ENCODE results near the gene CENPQ. TPM values are rescaled to one million over a fixed set of nuclear protein-coding genes. Genes with fewer than 3 reads are reported as not detected.
A peak's percentile ranks its signal among the peaks of the same experiment; 100 is the strongest.

The CENPQ gene
- total and polyA plus RNA-seq, 9 donors = 3.2 to 6.5 (median 5.3) TPM

DNA sequence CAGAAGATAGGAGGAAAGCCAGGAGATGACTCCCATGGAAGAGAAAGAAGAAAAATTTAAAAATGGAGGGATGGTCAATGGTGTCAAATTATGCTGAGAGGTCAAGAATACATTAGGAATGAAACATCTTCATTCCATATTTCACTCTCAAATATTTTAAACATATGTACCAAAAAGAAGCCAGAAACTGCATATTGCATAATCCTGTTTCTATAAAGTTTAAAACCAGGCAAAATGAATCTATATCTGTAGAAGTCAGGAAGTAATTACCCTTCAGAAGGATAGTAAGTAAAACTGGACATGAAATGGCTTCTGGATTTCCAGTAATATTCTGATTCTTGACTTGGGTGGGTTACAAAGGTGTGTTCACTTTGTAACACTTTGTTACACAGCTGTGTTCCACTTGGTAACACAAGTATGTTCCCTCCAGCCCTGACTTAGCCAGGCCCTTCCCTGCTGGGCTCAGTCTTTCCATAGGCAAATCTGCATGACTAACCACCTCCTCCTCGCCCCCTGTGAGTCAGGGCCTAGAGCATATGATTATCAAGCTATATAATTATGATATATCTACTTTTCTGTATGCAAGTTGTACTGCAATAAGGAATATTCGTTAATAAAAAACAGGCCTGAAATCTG, 67.1 kb downstream of the CENPQ start:
- Histone ChIP-seq H3K9me3 (no peaks in the 10 kb centered on the region), H3K4me3 (no peak overlapping the region), H3K36me3 (no peaks in the 10 kb centered on the region), H3K27me3 (no peaks in the 10 kb centered on the region), H3K4me1 (ENCODE audit: insufficient read depth) (no peaks in the 10 kb centered on the region), H3K27ac (no peak overlapping the region)
- WGBS, 3 donors = 65 to 75% (median 71%) methylated on average over 2 of the region's 2 CpGs
- intact Hi-C loops (cut with DNase I) = loop anchor here in 1 of 4 donors (10.0 kb wide), 1 partner anchor 315 kb away; no protein-coding TSS in a partner anchor
- TF ChIP-seq, protein P1, sequence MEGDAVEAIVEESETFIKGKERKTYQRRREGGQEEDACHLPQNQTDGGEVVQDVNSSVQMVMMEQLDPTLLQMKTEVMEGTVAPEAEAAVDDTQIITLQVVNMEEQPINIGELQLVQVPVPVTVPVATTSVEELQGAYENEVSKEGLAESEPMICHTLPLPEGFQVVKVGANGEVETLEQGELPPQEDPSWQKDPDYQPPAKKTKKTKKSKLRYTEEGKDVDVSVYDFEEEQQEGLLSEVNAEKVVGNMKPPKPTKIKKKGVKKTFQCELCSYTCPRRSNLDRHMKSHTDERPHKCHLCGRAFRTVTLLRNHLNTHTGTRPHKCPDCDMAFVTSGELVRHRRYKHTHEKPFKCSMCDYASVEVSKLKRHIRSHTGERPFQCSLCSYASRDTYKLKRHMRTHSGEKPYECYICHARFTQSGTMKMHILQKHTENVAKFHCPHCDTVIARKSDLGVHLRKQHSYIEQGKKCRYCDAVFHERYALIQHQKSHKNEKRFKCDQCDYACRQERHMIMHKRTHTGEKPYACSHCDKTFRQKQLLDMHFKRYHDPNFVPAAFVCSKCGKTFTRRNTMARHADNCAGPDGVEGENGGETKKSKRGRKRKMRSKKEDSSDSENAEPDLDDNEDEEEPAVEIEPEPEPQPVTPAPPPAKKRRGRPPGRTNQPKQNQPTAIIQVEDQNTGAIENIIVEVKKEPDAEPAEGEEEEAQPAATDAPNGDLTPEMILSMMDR (IDR thresholded peaks at IDR 0.05) = no peak
- TF ChIP-seq EP300 (IDR thresholded peaks at IDR 0.05) (no peak), POLR2A (IDR thresholded peaks at IDR 0.05) (no peak)
- no peak for DNase-seq

DNA sequence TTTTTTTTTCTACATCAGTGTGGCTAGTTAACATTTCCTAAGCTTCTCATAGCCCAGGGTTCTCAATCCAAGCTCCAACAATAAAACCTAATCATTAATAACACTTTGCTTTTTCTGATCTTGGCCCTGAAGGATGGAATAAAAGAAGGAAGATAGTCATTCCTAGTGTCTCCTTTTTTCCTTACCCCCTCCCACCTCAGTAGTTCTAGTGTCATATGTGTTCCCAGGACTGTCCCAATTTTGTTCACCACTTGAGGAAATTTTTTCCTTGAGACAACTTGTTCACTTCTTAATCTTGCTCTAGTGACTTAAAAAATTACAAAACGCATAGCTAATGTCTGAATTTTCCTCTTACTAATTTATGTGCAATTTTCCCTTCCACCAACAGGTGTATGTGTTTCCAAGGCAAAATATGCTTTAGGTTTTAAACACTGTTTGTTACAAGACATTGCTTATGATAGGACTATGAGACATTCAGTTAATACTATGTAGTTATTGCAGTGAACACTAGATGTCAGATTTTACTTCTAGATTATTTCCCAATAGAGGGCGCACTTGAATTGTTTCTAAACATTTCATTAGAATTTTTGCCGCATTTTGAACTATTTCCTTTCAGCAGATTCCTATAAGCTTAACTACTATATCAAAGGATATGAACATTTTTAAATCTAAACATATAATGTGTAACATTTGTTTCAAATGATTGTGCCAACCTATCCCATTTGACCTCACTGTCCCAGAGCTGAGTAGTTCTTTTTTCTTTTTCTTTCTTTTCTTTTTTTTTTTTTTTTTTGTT, 68.8 kb downstream of the CENPQ start:
- H3K27me3 ChIP-seq = no peaks in the 10 kb centered on the region
- H3K9me3 ChIP-seq = no peaks in the 10 kb centered on the region
- no peaks in the 10 kb centered on the region for H3K4me1 ChIP-seq (ENCODE audit: insufficient read depth)
- no peak overlapping the region for H3K4me3 ChIP-seq
- H3K36me3 ChIP-seq = no peaks in the 10 kb centered on the region
- intact Hi-C loops (cut with DNase I) = loop anchor here in 1 of 4 donors (10.0 kb wide), 1 partner anchor 313 kb away; no protein-coding TSS in a partner anchor
- no peak for DNase-seq
- WGBS, 3 donors = 1 to 4% (median 2%) methylated on average over 3 of the region's 3 CpGs
- no peak for TF ChIP-seq EP300 (IDR thresholded peaks at IDR 0.05)
- TF ChIP-seq, protein P1 (IDR thresholded peaks at IDR 0.05) = peak in 1 of 3 donors; percentile 18
- H3K27ac ChIP-seq = no peak overlapping the region

DNA sequence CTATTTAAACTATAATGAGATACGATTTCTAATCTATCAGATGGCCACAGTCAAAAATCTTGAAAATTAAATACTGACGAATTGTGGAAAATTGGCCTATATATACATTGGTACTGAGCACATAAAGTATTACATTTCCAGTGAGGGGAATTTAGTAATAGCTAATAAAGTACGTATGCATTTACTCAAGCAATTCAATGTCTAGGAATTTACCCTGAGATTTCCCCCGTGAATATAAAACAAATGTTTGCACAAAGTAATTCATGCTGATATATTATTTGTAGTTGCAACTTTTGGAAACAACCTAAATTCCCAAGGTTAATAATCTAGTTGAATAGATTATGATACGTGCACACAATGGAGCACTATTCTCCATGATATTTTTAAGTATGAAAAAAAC, 72.6 kb downstream of the CENPQ start:
- TF ChIP-seq, protein P1 (IDR thresholded peaks at IDR 0.05) = no peak
- Histone ChIP-seq H3K27me3 (no peaks in the 10 kb centered on the region), H3K36me3 (no peaks in the 10 kb centered on the region), H3K4me3 (no peak overlapping the region), H3K9me3 (no peaks in the 10 kb centered on the region), H3K4me1 (ENCODE audit: insufficient read depth) (no peaks in the 10 kb centered on the region), H3K27ac (no peak overlapping the region)
- no peak for DNase-seq
- 72 to 80% (median 73%) methylated on average over 5 of the region's 5 CpGs for WGBS, 3 donors
- intact Hi-C loops (cut with DNase I) = loop anchor here in 1 of 4 donors (10.0 kb wide), 1 partner anchor 309 kb away; no protein-coding TSS in a partner anchor

DNA sequence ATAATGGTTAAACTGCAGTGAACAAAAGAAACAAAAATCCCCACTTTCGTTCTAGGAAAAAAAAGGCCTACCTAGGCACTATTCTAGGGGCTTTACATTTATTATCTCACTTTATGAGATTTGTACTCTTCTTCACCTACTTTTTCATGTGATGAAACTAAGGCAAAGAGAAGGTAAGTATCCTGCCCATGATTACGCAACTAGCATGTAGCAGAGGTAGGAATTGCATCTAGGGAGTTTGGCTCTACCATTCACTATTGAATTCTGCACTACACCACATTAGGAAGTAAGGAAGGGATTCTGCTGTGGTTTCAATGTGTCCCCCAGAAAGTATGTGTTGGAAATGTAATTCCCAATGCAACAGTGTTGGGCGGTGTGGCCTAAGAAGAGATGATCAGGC, 75.9 kb downstream of the CENPQ start:
- DNase-seq = no peak
- Histone ChIP-seq H3K4me1 (ENCODE audit: insufficient read depth) (no peaks in the 10 kb centered on the region), H3K27ac (no peak overlapping the region), H3K36me3 (no peaks in the 10 kb centered on the region), H3K9me3 (no peaks in the 10 kb centered on the region), H3K4me3 (no peak overlapping the region), H3K27me3 (no peaks in the 10 kb centered on the region)
- WGBS, 3 donors = 97 to 98% (median 98%) methylated on average over 3 of the region's 3 CpGs
- TF ChIP-seq POLR2A (IDR thresholded peaks at IDR 0.05) = no peak
- TF ChIP-seq, protein P1 (IDR thresholded peaks at IDR 0.05) = no peak
- no peak for TF ChIP-seq EP300 (IDR thresholded peaks at IDR 0.05)
- intact Hi-C loops (cut with DNase I) = loop anchor here in 1 of 4 donors (10.0 kb wide), 1 partner anchor 306 kb away; no protein-coding TSS in a partner anchor

Data from ovary (tissue), 9 donors.